ENCODE data around the gene ARL8B.
"Not testable (repeated sequence)": the region's sequence is repeated elsewhere in the genome, so short reads cannot be mapped to it uniquely, and the experiment has no call there.

Gene ARL8B

GRCh38 chr3:5122030-5122740, at the start of gene ARL8B:
Gene ARL8B, plus strand, starts transcription at chr3:5122292. Its CDS starts 174 bp downstream, at chr3:5122466.
- DNase-seq, result peak; percentile 91

DNA sequence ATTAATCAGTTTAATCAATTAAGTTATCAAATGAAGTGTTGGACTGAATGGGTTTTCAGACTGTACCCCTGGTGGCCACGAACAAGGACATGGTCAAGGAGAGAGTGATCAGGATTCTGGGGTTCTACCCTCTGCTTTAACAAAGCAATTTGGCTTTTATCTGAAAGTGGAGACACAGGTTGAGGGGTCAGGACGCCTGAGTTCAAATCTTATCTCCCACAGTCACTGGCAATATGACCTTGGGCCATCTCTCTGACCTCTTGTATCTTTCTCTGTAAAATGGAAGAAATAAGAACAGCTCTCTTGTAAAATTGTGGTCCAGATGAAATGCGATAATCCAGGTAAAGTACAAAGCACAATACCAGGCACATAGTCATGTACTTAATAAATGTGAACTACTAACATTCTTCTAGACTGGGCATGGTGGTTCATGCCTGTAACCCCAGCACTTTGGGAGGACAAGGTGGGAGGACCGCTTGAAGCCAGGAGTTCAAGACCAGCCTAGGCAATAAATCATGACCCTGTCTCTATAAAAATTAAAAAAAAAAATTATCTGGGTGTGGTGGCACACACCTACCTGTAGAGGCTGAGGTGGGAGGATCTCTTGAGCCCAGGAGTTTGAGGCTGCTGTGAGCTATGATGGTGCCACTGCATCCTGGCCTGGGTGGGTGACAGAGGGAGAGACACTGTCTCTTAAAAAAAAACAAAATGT, 48.6 kb upstream of the ARL8B start:
- DNase-seq, result no peak

DNA sequence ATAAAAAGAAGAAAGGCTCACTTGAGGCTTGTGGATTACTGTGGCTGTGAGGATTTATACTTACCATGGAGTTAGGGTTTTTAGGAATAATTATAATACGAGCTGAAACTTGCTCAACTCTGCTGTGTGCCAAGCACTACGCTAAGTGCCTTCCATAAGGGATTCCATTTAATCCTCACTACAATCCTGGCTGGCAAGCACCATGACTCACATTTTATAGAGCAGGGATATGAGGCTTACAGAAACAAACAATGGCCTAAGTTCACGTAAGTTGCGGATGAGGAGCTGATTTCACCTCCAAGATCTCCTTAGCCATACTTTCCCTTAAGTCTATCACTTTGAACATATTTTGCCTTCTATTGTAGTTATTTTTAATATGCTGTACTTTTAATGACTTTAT, 43.9 kb upstream of the ARL8B start:
- no peak for DNase-seq

- no peak for DNase-seq
These were observed 42.3 kb upstream of the ARL8B start for GRCh38 chr3:5079761-5080160.

DNA sequence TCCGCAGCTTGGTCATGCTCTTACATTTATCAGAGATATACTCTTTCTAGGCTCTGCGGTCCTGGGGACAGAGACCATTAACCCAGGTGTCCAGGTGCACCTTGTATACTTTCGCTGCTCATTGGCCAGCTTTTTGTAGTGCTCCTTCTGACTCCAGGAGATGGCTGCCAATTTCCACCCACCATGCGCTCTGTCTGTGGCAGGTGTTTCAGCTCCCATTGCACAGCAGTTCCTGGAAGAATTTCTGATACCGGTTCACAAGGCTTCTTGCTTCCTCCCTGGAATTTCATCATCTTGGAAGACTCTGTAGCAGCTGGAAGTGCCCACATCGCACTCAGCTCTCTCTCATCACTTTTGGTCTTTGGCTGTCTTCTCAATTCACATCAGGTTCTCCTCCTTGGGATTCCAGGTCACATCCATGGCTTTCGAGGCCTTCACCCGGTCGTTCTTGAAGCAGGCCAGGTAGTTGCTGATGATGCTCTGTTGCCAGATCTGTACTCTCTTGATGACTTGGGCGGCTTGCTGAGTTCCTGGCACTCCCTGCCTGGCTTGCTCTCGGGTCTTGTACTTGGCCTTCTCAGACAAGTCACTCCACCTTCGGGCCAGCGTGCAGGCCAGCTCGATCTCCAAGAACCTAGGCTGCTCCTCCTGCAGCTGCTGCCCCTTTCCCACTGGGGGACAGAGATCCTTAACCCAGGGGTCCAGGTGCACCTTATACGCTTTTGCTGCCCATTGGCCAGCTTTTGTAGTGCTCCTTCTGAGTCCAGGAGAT, 41.1 kb upstream of the ARL8B start:
- no peak for DNase-seq

DNA sequence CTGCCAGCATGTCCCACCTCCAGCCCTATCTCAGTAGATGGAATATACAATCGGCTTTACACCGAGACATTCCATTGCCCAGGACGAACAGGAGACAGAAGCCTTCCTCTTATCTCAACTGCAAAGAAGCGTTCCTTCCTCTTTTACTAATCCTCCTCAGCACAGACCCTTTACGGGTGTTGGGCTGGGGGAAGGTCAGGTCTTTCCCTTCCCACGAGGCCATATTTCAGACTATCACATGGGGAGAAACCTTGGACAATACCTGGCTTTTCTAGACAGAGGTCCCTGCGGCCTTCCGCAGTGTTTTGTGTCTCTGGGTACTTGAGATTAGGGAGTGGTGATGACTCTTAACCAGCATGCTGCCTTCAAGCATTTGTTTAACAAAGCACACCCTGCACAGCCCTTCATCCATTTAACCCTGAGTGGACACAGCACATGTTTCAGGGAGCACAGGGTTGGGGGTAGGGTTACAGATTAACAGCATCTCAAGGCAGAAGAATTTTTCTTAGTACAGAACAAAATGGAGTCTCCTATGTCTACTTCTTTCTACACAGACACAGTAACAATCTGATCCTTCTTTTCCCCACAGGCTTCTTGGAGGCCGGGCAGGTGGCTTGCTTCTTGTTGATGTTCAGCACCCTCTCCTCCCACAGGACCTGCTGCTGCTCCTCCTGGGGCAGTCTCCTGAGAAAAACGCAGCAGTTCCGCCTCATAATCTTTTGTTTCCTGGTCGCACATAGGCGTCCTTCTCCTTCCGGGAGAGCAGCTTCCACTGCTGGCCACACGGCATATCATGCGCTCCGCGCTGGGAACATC, 39.9 kb upstream of the ARL8B start:
- not testable (repeated sequence) for DNase-seq

DNA sequence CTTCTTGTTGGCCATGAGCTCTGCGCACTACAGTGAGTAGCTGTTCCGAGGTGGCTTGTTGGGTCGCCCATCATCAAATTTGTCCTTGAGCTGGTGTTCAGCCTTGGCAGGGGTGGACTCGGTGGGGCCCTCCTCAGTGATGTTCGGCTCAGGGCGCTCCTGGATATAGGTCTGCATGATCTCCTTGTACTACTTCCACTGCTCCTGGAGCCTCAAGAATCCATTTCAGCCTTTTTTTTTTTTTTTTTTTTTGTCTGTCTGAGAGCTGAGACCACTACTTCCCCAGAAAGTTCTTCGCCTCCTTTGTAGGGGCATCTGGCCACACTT, 39.3 kb upstream of the ARL8B start:
- DNase-seq, result no peak

GRCh38 chr3:5084224-5084623, 37.9 kb upstream of the ARL8B start:
- no peak for DNase-seq

DNA sequence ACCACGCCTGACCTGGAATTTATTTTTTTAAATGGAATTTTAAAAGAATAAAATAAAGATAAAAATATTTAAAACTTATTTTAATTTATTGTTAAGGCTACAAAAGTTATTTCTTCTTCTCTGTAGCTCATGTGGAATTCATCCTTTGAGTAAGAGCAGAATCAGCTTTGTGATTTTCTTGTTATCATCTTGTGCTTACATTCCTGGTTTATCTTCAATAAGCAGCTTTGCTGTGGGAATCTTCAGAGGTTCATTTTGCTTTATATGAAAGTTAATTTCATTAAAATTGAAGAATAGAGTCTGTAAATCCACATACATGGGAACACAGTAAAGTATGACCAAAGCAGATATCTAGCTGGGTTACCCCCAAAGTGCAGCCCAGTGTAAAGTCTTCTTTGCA, 35.4 kb upstream of the ARL8B start:
- DNase-seq, result no peak

DNA sequence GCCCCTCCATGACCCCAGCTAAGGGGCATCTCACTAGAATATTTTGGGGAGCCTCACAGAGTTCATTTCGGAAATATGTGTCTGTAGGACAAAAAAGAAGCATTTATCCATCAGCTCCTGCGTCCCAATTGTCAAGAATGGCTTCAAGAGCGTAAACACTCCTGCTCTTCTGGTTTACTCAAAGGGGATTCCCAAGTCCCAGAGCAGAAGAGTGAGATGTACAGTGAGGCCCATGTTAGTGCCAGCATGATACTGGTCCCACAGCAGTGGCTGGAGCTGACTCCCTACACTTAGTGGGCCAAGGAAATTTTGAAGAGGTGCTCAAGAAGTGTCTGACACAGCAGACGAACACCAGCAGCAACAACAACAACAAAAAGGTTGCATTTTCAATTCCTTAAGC, 34.9 kb upstream of the ARL8B start:
- DNase-seq, result no peak

DNA sequence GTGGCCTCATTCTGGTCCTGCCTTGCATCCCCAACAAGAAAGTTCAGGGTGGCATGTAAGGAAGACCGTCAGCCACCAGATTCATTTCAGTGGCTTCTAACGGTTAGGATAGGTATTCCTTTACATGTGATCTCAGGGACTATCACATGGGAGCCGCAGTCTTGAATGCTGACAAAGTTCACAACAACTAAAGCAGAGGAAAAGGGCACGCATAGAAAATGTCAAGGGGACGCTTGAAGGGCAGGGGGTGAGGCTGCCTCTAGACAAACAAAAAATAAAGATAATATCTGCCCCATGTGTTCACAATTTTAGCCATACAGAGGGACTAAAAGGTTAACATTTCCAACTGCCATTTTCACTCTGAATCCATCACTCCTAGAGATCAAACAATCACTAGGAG, 31.9 kb upstream of the ARL8B start:
- no peak for DNase-seq

DNA sequence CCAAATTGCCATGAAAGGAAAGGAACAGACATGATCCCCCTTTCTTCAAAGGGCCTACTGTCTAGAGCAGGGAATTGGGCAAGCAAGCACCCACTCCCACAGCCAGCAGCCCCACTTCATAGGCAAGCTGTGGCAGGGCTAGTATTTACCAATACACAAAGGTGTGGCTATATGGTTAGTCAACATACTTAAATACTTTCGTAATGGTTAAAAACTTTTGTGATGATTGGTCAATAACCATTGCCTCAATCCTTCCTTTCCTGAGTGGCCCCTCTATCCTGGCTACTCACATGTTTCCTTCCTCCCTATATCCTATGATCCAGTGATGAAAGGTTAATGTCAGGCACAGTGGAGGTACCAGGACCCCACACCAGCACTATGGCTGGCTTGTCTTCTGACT, 30.1 kb upstream of the ARL8B start:
- DNase-seq, result no peak

GRCh38 chr3:5093731-5094130, 28.4 kb upstream of the ARL8B start:
- DNase-seq, result no peak

DNA sequence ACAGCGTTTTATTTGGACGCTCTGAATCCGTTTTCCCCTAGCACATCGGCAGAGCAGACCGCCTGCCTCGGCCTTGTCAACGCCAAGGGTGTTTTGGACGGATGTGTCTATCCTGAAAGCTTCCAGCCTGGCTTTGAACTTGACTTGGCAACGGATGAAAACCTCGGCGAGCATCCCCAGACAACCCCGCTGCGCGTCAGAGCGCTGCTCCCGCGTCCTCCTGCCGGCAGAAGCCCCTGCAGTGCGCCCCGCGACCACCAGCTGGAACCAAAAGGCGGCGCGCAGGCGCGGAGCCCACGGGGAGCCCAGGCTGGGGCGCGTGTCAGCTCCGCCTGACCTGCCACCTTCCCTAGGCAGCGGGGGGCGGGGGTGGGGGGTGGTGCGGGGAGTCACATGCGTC, 26.2 kb upstream of the ARL8B start:
- no peak for DNase-seq

GRCh38 chr3:5096336-5097008, 25.6 kb upstream of the ARL8B start:
- DNase-seq, result no peak

- no peak for DNase-seq
These were observed 23.7 kb upstream of the ARL8B start for GRCh38 chr3:5098346-5098745.

- no peak for DNase-seq
These were observed 19.6 kb upstream of the ARL8B start for GRCh38 chr3:5102532-5102931.

DNA sequence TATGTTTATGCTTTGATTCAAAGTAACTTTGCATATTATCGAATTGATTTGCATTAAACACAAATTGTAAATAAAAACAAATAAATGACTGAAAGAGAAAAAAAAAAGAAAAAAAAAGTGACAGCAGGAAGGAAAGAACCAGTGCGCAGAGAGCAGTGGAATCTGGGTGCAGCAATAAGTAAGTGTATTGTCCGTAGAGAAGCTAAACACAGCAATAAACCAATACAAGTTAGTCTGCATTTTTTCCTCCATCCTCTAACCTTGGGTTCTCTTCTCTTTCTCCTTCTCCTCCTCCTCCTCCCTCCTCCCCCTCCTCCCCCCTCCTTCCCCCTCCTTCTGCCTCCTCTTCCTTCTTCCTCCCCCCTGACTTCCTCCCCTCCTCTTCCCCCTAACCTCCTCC, 18.3 kb upstream of the ARL8B start:
- no peak for DNase-seq

DNA sequence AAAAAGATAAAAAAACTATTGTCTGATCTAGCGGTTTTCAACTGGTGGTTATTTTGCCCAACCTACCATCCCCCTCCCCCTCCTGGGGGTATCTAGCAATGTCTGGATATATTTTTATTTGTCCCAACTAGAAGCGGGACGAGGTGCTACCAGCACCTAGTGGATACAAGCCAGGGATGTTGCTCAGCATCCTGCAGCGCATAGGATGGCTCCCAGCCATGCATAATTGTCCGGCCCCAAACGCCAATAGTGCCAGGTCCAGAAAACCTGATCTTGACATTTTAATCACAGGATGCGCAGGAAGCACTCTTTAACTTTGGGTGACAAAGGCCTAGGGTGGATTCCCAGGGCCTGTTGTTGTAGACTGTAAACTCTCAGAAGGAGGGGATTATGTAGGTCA, 17.0 kb upstream of the ARL8B start:
- no peak for DNase-seq

DNA sequence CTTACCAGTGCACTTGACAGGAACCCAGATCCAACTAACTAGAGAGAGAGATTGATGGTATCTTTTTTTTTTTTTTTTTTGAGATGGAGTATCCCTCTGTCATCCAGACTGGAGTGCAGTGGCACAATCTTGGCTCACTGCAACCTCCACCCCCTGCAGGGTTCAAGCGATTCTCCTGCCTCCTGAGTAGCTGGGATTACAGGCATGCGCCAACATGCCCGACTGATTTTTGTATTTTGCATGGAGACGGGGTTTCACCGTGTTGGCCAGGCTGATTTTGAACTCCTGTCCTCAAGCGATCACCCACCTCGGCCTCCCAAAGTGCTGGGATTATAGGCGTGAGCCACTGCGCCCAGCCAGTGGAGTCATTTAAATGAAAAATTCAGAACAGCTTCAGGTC, 15.7 kb upstream of the ARL8B start:
- not testable (repeated sequence) for DNase-seq

GRCh38 chr3:5106933-5107334, 15.2 kb upstream of the ARL8B start:
- not testable (repeated sequence) for DNase-seq

- no peak for DNase-seq
These were observed 11.8 kb upstream of the ARL8B start for GRCh38 chr3:5110337-5110736.

GRCh38 chr3:5112043-5112442, 10.0 kb upstream of the ARL8B start:
- DNase-seq, result no peak

All from activated gamma-delta T cell treated with Interleukin-2 at 50 U/mL for 16 hours (primary cell).